Skin epidermis (tissue), 12 donors: ENCODE data around the gene ALG12.
A peak's percentile ranks its signal among the peaks of the same experiment; 100 is the strongest.

ENCODE experiments used
- H3K27ac ChIP-seq, 21 experiments: fragments of 200-600 bp; sonication (generic) in 11 of 21; one replicate each; pipeline ENCODE4 v1.5.0; 2020; ENCODE audit warnings: mild to moderate bottlenecking in 3 of 21, inconsistent platforms in 2 of 21, moderate library complexity in 2 of 21
- H3K4me3 ChIP-seq, 7 experiments: fragments of 200-600 bp; sonication (generic) in 2 of 7; one replicate each; pipeline ENCODE4 v1.5.0; 2020; ENCODE audit warnings: inconsistent platforms in 2 of 7, mild to moderate bottlenecking in 2 of 7, moderate library complexity in 1 of 7

Gene ALG12

GRCh38 chr22:49882519-49883293 lies 35.5 kb downstream of the ALG12 start:
- Histone ChIP-seq H3K4me3 (no peak overlapping the region), H3K27ac (no peak overlapping the region)

- no peak overlapping the region for H3K4me3 ChIP-seq
- no peak overlapping the region for H3K27ac ChIP-seq
Measured at GRCh38 chr22:49881856-49882255, 36.4 kb downstream of the ALG12 start.

DNA sequence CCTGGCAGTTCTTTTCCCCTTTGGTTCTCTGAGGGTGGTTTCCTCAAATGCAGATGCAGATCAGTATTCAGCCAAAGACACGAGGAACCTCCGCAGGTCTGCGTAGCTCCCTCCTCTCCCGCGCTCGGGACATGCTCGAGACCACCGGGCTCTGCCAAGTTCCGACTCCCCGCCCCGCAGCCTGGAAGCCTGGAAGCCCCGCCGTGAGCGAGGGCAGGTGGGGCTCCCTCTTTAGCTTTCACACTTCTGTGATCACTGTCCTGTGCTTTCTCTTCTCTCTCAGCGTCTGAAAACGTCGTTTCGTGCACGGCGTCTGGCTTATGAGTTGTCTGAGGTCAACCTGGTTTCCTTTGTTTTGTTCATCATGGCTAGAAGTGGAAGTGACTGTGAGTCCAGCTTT lies 38.0 kb downstream of the ALG12 start:
- no peak overlapping the region for H3K4me3 ChIP-seq

GRCh38 chr22:49879871-49880270 lies 38.4 kb downstream of the ALG12 start:
- no peak overlapping the region for H3K4me3 ChIP-seq
- peak overlapping the region in 1 of 21 experiments; percentile 2 for H3K27ac ChIP-seq

More for the DNA sequence above, 38.0 kb downstream of the ALG12 start:
- peak overlapping the region in 1 of 21 experiments; percentile 2 for H3K27ac ChIP-seq

DNA sequence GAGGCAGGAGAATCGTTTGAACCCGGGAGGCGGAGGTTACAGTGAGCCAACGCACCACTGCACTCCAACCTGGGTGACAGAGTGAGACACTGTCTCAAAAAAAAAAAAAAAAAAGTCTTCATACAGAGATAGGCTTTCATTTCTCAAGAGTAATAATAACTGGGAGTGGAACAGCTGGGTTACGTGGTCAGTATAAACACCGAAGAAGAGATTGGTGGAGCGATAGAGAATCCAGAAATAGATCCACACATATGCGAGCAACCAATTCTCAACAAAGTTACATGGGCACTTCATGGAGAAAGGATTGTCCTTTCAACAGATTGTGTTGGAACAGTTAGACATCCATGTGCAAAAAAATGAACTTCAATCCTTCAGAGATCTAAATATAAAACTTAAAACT lies 40.0 kb downstream of the ALG12 start:
- Histone ChIP-seq H3K4me3 (no peak overlapping the region), H3K27ac (no peak overlapping the region)

DNA sequence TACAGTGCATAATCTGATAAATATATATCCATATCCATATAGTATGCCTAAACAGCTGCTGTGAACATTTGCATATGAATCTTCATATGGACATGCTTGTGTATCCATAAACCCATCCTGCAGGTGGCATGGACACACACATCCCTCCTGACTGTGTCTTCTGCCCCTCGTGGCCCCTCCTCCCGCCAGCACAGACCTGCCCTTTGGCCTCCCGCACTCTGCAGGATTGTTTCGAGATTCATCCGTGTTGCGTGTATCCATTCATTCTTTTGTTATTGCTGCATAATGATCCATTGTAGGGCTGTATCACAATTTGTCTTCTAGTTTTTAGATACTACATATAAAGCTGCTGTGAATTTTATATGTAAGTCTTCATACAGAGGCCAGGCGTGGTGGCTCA lies 40.6 kb downstream of the ALG12 start:
- H3K27ac ChIP-seq = no peak overlapping the region
- H3K4me3 ChIP-seq = no peak overlapping the region

- H3K4me3 ChIP-seq = no peak overlapping the region
- H3K27ac ChIP-seq = no peak overlapping the region
Measured at GRCh38 chr22:49873228-49873940, 44.9 kb downstream of the ALG12 start.

- Histone ChIP-seq H3K4me3 (no peak overlapping the region), H3K27ac (no peak overlapping the region)
Measured at GRCh38 chr22:49872347-49872746, 45.9 kb downstream of the ALG12 start.

GRCh38 chr22:49871482-49871881 lies 46.8 kb downstream of the ALG12 start:
- H3K27ac ChIP-seq = no peak overlapping the region
- no peak overlapping the region for H3K4me3 ChIP-seq

DNA sequence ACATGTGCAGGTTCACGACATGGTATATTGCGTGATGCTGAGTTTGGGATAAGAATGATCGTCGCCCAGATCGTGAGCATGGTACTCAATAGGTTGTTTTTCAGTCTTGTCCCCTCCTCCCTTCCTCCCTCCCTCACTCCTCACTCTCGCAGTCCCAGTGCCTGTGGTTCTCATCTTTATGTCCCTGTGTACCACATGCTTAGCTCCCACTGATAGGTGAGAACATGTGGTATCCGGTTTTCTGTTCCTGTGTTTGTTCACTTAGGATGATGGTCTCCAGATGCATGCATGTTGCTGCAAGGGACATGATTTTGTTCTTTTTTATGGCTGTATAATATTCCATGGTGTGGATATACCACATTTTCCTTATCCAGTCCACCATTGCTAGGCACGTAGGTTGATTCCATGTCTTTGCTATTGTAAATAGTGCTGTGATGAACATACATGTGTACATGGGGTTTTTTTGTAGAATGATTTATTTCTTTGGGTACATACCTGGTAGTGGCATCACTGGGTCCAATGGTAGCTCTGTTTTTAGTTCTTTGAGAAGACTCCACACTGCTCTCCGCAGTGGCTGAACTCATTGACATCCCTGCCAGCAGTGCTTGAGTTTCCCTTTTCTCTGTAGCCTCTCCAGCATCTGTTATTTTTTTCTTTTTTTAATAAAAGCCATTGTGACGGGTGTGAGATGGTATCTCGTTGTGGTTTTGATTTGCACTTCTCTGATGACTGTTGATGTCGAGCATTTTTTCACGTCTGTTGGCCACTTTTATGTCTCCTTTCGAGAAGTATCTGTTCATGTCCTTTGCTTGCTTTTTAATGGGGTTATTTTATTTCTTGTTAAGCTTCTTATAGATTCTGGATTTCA lies 48.2 kb downstream of the ALG12 start:
- H3K27ac ChIP-seq = peak overlapping the region in 1 of 21 experiments; percentile 17
- no peak overlapping the region for H3K4me3 ChIP-seq

DNA sequence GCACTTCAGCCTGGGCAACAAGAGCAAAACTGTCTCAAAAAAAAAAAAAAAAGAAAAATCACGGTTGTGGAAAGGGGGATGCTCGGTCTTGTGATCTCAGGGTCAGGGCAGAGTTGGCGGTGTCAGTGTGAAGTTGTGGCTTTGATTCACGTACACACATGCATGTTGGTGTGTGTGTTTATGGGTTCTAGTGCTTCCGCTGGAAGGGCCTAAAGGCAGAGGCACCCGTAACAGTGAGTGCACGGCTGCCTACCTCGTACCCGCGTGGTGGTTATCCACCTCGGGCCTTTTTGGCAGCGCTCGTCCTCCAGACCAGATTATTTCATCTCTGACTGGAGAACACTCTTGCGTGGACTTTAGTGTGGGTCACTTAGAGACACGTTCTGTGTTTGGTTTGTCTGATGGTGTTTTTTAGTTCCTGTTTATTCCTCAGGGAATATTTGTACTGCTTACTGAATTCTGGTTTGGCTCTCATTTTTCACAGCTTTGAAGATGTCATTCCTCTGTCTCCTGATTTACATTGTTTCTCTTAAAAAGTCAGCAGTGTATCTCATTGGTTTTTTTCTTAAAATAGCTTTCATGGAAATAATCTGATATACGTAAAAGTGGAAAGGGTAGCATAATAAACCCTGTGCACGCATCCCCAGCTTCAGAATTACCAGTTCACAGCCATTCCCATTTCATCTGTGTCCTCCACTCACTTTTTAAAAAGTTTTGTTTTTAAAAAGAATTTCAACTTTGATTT lies 49.0 kb downstream of the ALG12 start:
- Histone ChIP-seq H3K27ac (no peak overlapping the region), H3K4me3 (no peak overlapping the region)

DNA sequence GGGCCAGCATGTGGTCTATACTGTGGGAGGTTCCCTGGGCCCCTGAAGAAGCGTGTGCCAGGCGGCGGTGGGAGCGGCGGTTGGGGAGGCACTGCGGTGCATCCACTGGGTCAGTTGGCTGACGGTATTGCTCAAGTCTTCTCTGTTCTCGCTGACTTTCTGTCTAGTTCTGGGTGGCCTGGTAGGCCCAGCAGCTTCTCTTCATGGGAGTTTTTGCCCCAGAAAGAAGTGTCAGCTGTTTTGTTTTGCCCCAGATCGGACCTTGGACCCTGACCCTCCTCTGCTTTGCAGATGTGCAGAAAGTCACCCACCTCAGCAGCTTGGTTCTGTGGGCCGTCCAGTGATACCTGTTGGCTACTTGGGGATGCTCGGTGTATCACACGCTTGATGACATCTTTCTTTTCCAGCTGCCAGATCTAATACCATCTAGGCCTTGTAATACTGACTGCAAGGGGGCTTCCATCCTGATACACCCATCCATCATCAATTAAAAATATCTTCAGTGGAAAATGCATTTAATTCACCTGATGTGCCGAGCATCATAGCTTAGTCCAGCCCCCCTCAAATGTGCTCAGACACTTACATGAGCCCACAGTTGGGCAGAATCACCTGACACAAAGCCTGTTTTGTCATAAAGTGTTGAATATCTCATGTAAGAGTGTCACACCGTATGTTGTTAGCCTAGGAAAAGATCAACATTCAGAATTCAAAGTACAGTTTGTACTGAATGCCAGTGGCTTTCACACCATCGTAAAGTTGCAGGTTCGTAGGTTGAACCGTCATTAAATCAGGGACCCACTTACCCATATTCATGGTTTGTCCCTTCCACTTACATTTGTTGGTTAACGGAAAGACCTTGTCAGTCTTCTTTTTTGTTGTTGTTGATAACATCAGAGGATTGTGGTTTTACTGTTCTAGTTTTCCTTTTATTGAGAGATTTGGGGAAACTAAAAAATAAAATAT lies 50.7 kb downstream of the ALG12 start:
- Histone ChIP-seq H3K27ac (peak overlapping the region in 3 of 21 experiments; percentile 7 to 59 (median 32)), H3K4me3 (no peak overlapping the region)

- no peak overlapping the region for H3K4me3 ChIP-seq
- no peak overlapping the region for H3K27ac ChIP-seq
Measured at GRCh38 chr22:49866646-49867045, 51.6 kb downstream of the ALG12 start.

DNA sequence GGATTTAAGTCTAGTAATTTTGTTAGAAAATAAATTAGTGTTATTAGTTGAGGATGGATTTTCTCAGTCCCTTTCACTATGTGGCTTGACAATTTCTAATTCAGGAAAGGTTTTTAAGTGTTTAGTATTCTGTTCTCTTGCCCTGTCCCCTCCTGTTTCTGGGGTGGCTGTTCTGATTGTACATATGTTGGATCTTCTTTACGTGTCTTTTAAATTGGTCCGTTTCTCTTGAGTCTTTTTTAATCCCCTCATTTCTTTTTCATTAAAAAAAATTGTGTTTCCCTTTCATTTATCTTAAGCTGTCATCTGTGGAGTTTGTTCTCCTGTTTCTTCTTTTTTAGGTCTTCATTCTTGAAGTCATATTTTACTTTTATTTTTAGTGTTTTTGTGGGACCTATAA lies 52.1 kb downstream of the ALG12 start:
- Histone ChIP-seq H3K4me3 (no peak overlapping the region), H3K27ac (no peak overlapping the region)

DNA sequence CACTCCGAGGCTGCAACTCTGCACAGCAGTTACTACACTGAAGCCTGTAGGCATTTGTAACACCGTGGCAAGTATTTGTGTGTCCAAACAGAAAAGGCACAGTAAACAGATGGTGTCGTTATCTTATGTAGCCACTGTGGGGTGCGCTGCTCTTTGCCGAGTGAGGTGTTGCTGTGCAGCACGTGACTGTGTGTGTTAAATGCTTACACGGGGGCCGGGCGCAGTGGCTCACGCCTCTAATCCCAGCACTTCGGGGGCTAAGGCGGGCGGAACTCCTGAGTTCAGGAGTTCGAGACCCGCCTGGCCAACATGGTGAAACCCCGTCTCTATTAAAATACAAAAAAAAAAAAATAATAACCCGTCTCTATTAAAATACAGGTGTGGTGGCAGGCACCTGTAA lies 53.1 kb downstream of the ALG12 start:
- Histone ChIP-seq H3K4me3 (no peak overlapping the region), H3K27ac (no peak overlapping the region)

GRCh38 chr22:49863931-49864330 lies 54.3 kb downstream of the ALG12 start:
- no peak overlapping the region for H3K4me3 ChIP-seq
- no peak overlapping the region for H3K27ac ChIP-seq

GRCh38 chr22:49862496-49862776 lies 55.8 kb downstream of the ALG12 start:
- no peak overlapping the region for H3K27ac ChIP-seq
- no peak overlapping the region for H3K4me3 ChIP-seq

- H3K27ac ChIP-seq = no peak overlapping the region
- H3K4me3 ChIP-seq = no peak overlapping the region
Measured at GRCh38 chr22:49861642-49862495, 56.4 kb downstream of the ALG12 start.
